Heart right ventricle (tissue), 16 donors: ENCODE results near the gene SIK2. TPM values are rescaled to one million over a fixed set of nuclear protein-coding genes. Genes with fewer than 3 reads are reported as not detected.

Experiments
- ATAC-seq, 8 donors: fragments of 200-7000 bp; cut with Tn5 transposase; one replicate each; pipeline ENCODE4 v1.9.1; 2020; ENCODE audit warnings: mild to moderate bottlenecking in 8 of 8, moderate library complexity in 8 of 8, moderate number of reproducible peaks in 1 of 8
- DNase-seq, 2 donors: peaks; one replicate each; pipeline ENCODE4 v3.0.0-alpha.2; 2020
- H3K27ac ChIP-seq, 10 donors: fragments of 200-600 bp; sonication (generic) in 2 of 10; one replicate each; pipeline versions ENCODE4 v1.5.0 to v1.8.0; 2020 to 2022; ENCODE audit warnings: mild to moderate bottlenecking in 3 of 10
- H3K27me3 ChIP-seq, 7 donors: fragments of 200-600 bp; one replicate each; pipeline ENCODE4 v1.8.0; 2021 to 2022; ENCODE audit warnings: mild to moderate bottlenecking in 2 of 7
- H3K36me3 ChIP-seq, 9 donors: fragments of 200-600 bp; sonication (generic) in 1 of 9; one replicate each; pipeline versions ENCODE4 v1.5.0 to v1.8.0; 2020 to 2022; ENCODE audit warnings: mild to moderate bottlenecking in 2 of 9
- H3K4me1 ChIP-seq, 9 donors: fragments of 200-600 bp; sonication (generic) in 1 of 9; one replicate each; pipeline versions ENCODE4 v1.5.0 to v1.8.0; 2020 to 2022; ENCODE audit warnings: mild to moderate bottlenecking in 4 of 9
- H3K4me3 ChIP-seq, 10 donors: fragments of 200-600 bp; sonication (generic) in 2 of 10; one replicate each; pipeline versions ENCODE4 v1.5.0 to v1.8.0; 2020 to 2022; ENCODE audit warnings: mild to moderate bottlenecking in 7 of 10, moderate library complexity in 2 of 10
- H3K9me3 ChIP-seq, 11 donors: fragments of 200-600 bp in 10 of 11; sonication (generic) in 2 of 11; one replicate each; pipeline versions ENCODE4 v1.5.0 to v1.8.0; 2013 to 2022; ENCODE audit warnings: mild to moderate bottlenecking in 2 of 11, control low read depth in 1 of 11, moderate library complexity in 1 of 11
- WGBS, 2 donors: extraction: QIAGEN DNeasy Blood & Tissue Kit; methylation state at CpG; one replicate each; pipeline ENCODE4 v1.1.7; 2013; ENCODE audit warnings: inconsistent platforms in 1 of 2; 5-methylcytosine and 5-hydroxymethylcytosine counted together
- intact Hi-C, 10 donors: fragments of 100-400 bp; cut with DNase I; formaldehyde crosslinking; loops; one replicate each; pipeline versions ENCODE4 v1.11.1 to v1.14.2; 2022
- polyA plus RNA-seq, 2 donors: library from polyadenylated mRNA; stranded (reverse); fragments of 200-250 nt; gene quantifications; one replicate each; pipeline ENCODE4 v1.2.3, GENCODE V29; 2013
- total RNA-seq, 10 donors: library from RNA; stranded (reverse); fragmentation: NEBNext Ultra II Directional in 3 of 10; extraction: Animal tissue kit (Norgen Biotek cat#: 25700) in 3 of 10; gene quantifications; one replicate each; pipeline versions ENCODE4 v1.2.1 to v1.2.4, GENCODE V29; 2021 to 2023
- TF ChIP-seq, protein P1 (sequence below), 9 donors: fragments of 200-600 bp; sonication (generic) in 2 of 9; IDR thresholded peaks; one replicate each; pipeline versions ENCODE4 v1.5.0 to v1.8.0; 2021 to 2022; ENCODE audit warnings: antibody characterized with exemption in 9 of 9, mild to moderate bottlenecking in 5 of 9, moderate library complexity in 1 of 9
- donor health status: Arrhythmogenic right ventricular cardiomyopathy.
- donor health status: ischemic (EF 13 %, LVEDD 7.1; RV severe dilation, severe dysfunction).
- donor health status: healthy with polysubstance abuse.
- donor health status: DM: no; HTN: yes; CAD: no.
- donor health status: DM: no; HTN: no; CAD: no.
- donor health status: ischemic (EF 25% LVEDD 6.9; RV normal size, moderate dysfunction).
- donor health status: ischemic (EF 25% LVEDD 5.7; RV mildly dilated, moderate dysfunction).
- donor health status: healthy.
- donor health status: DM: yes; HTN: yes; CAD: no.
- donor health status: Ischemic cardiomyopathy.
- donor health status: ischemic (EF 35%, LVEDD 5.7; RV mildly dilated, moderate dysfunction).
- donor health status: nonischemic (EF 11% LVEDD 7.7; RV severe dilation, severe dysfunction).
- donor health status: DM: yes; HTN: yes; CAD: no.
- donor health status: PGD.
- donor health status: ischemic (EF 29% LVEDD 5.4; RV normal size, mild dysfunction).
- donor health status: nonischemic (EF 23%, LVEDD 6.1; RV moderate dilation, normal function).

SIK2 gene
- total and polyA plus RNA-seq, 12 donors, result 4.1 to 41.6 (median 28.8) TPM

- ATAC-seq (no peak), DNase-seq (no peak)
- TF ChIP-seq, protein P1, sequence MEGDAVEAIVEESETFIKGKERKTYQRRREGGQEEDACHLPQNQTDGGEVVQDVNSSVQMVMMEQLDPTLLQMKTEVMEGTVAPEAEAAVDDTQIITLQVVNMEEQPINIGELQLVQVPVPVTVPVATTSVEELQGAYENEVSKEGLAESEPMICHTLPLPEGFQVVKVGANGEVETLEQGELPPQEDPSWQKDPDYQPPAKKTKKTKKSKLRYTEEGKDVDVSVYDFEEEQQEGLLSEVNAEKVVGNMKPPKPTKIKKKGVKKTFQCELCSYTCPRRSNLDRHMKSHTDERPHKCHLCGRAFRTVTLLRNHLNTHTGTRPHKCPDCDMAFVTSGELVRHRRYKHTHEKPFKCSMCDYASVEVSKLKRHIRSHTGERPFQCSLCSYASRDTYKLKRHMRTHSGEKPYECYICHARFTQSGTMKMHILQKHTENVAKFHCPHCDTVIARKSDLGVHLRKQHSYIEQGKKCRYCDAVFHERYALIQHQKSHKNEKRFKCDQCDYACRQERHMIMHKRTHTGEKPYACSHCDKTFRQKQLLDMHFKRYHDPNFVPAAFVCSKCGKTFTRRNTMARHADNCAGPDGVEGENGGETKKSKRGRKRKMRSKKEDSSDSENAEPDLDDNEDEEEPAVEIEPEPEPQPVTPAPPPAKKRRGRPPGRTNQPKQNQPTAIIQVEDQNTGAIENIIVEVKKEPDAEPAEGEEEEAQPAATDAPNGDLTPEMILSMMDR (IDR thresholded peaks at IDR 0.05), result no peak
- Histone ChIP-seq H3K4me1 (peaks cover 8 to 72% (median 48%) of the 10 kb centered on the region in 9 donors), H3K36me3 (peaks cover 0 to 75% (median 36%) of the 10 kb centered on the region in 9 donors), H3K4me3 (no peak overlapping the region), H3K27ac (no peak overlapping the region), H3K27me3 (no peaks in the 10 kb centered on the region), H3K9me3 (no peaks in the 10 kb centered on the region)
- 96% methylated on average over 5 of the region's 5 CpGs for WGBS, 2 donors
- intact Hi-C loops, result no loop called here
Measured at GRCh38 chr11:111762526-111762925, 160.3 kb downstream of the SIK2 start.

DNA sequence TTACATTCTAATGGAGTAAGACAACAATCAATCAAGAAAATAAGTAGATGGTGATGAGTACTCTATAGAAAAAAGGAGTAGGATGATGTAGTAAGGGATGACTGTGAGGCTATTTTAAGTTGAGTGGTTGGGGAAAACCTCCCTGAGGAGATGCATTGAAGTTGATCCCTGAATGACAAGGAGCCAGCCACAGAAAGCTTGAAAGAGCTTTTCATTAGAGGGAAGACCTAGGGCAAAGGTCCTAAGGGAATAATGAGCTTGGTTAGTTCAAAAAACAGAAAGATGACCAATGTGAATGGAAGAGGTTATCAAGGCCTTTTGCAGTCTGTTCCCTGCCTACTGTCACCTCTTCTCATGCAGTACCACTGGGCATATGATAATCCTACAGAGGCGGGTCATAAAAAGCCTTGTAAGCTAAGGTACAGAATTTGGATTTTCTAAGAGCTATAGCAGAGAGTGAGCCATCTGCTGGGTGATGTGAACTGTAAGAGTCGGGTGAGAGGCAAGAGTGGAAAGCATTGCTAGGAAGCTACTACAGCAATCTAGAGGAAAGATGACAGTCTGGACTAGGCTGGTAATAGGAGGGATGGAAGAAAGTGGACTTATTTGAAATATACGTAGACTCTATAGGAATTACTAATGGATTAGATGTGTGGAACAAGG, 160.9 kb downstream of the SIK2 start:
- intact Hi-C loops, result no loop called here
- H3K4me3 ChIP-seq, result no peak overlapping the region
- no peaks in the 10 kb centered on the region for H3K9me3 ChIP-seq
- H3K4me1 ChIP-seq, result peaks cover 8 to 72% (median 48%) of the 10 kb centered on the region in 9 donors
- peaks cover 0 to 69% (median 30%) of the 10 kb centered on the region in 9 donors for H3K36me3 ChIP-seq
- no peaks in the 10 kb centered on the region for H3K27me3 ChIP-seq
- 82 to 85% methylated on average over 3 of the region's 3 CpGs for WGBS, 2 donors
- H3K27ac ChIP-seq, result no peak overlapping the region
- TF ChIP-seq, protein P1 (IDR thresholded peaks at IDR 0.05), result peak in 3 of 9 donors; percentile 15 to 32 (median 20)
- ATAC-seq, result no peak
- no peak for DNase-seq

DNA sequence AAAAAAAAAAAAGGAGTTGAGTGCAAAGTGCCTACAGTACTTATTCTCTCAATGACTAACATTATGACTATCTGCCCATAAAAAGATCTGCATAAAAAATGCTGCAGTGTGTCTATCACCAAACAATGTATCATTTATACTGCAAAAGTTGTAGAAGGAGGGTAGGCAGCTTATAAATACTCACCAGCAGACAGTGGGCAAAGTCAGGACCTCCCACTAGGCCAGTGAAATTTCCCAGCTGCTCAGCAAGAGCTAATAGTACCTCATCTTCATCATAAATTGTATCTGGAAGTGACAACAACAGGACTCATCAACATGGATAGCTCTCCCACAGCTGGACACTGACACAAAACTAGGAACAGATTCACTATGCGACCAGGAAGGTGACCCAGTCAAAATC, 162.4 kb downstream of the SIK2 start:
- TF ChIP-seq, protein P1 (IDR thresholded peaks at IDR 0.05), result no peak
- Histone ChIP-seq H3K36me3 (peaks cover 0 to 54% (median 25%) of the 10 kb centered on the region in 9 donors), H3K9me3 (no peaks in the 10 kb centered on the region), H3K4me1 (peaks cover 5 to 58% (median 36%) of the 10 kb centered on the region in 9 donors), H3K27me3 (no peaks in the 10 kb centered on the region), H3K4me3 (peak overlapping the region in 6 of 10 donors; percentile 78 to 97 (median 92)), H3K27ac (no peak overlapping the region)
- no peak for ATAC-seq
- intact Hi-C loops, result loop anchor here in 2 of 10 donors (5.0 kb wide), 1 partner anchor 32 kb away; no protein-coding TSS in a partner anchor
- 63 to 65% methylated on average over 1 of the region's 1 CpG for whole genome bisulfite sequencing, 2 donors
- no peak for DNase-seq

GRCh38 chr11:111765320-111765983, 163.2 kb downstream of the SIK2 start:
- peak in 1 of 2 donors; percentile 28 for DNase-seq
- Histone ChIP-seq H3K4me3 (peak overlapping the region; percentile 68 to 97 (median 84)), H3K27ac (peak overlapping the region; percentile 37 to 92 (median 86)), H3K27me3 (no peaks in the 10 kb centered on the region), H3K4me1 (peaks cover 2 to 49% (median 28%) of the 10 kb centered on the region in 9 donors), H3K9me3 (no peaks in the 10 kb centered on the region), H3K36me3 (peaks cover 0 to 46% (median 18%) of the 10 kb centered on the region in 9 donors)
- peak in 7 of 8 donors; percentile 26 to 70 (median 56) for ATAC-seq
- WGBS, 2 donors, result 3 to 5% methylated on average over 28 of the region's 28 CpGs
- intact Hi-C loops, result loop anchor here in 2 of 10 donors (5.0 kb wide), 1 partner anchor 33 kb away; no protein-coding TSS in a partner anchor
- TF ChIP-seq, protein P1 (IDR thresholded peaks at IDR 0.05), result no peak
